ENCODE data around the gene TNFRSF14.

Gene TNFRSF14

GRCh38 chr1:2556277-2556677, at the start of gene TNFRSF14:
TNFRSF14 (plus strand) TSS chr1:2556371; CDS start chr1:2556665, 294 bp downstream.
- peak; percentile 72 for DNase-seq

- no peak for DNase-seq
Observed at GRCh38 chr1:2506901-2507565, 49.1 kb upstream of the TNFRSF14 start.

GRCh38 chr1:2507744-2508155, 48.4 kb upstream of the TNFRSF14 start:
- DNase-seq, result no peak

GRCh38 chr1:2508180-2508579, 48.0 kb upstream of the TNFRSF14 start:
- DNase-seq, result no peak

DNA sequence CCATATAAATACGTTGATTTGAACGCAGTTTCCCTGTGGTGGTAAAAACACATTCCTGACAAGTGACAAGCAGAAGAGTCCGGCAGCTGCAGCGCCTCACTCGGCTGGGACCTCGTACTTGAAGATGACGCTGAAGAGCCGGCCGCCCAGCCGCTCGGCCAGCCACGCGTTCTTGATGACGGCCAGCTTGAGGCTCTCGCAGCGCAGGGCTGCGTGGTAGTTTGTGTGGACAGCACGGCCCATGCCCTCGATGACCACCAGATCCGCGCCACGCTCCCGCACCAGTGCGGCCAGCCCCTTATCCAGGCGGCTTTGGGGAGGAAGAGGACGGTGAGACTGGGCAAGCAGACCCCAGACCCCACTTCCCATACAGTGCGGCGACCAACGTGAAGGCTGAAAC, 47.4 kb upstream of the TNFRSF14 start:
- no peak for DNase-seq

- DNase-seq, result no peak
Observed at GRCh38 chr1:2509589-2509988, 46.6 kb upstream of the TNFRSF14 start.

GRCh38 chr1:2510366-2511155, 45.6 kb upstream of the TNFRSF14 start:
- no peak for DNase-seq

DNA sequence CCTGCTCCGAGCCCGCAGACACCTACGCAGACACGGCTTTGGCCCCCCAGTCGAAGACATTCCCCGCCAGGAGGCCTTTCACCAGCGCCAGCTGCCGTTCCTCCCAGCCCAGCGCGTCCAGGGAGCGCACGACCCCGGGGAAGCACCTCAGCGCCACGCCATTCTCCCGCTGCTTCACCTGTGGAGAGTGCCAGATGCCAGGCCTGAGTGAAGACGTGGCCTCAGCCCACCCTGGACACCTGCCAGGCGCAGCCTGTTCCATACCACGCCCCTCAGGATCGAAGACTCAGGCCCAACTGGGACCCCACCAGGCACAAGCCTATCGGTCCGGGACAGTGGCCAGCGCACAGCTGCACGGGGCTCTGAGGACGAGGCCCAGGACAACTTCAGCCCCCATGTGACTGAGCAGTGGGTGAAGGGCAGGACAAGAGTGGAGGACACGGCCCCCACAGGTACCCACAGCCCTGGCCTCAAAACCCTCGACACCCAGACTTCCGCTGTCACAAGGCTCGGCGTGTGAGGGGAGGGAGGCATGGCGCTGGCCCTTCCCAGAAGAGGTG, 43.2 kb upstream of the TNFRSF14 start:
- DNase-seq, result no peak

- no peak for DNase-seq
Observed at GRCh38 chr1:2513939-2514652, 42.1 kb upstream of the TNFRSF14 start.

DNA sequence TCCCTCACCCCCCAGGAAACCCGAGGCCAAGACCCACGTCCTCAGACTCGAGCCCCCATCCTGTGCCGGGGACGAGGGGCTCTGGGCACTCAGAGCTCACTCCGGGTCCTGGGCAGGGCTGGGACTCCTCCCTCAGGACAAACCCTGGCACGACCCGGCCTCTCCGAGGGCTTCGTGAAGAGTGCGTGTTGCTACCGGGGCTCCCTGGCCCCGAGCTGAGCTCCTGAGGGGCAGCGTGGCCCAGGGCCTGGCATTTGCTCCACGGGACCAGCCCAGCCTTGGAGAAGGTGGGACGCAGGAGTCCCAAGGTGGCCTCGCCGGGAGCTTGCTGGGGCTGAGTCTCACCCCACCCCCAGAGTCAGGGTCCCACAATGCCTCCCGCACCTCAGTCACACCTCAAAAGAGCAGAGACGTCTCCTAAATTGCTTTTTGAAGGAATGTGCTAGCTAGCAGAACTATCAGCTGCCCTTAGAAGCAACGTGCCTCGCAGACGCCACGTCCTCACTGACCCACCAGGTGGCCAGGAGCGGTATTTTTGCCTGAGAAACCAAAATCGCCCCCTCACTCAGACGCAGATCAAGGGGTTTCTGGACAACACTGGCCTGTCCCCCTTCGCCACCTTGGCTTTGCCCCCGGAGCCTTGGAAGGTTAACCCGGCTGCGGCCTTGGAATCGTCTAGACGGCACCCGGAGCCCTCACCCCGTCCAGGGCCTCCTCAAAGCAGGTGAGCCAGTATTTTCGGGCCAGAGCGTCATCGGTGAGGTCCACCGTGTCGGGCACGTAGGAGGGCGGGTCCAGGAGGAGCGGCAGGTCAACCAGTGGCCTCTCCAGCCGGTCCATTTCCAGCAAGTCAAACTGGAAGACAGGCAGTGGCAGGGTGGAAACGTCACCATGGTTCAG, 41.1 kb upstream of the TNFRSF14 start:
- DNase-seq, result no peak

GRCh38 chr1:2515763-2516080, 40.4 kb upstream of the TNFRSF14 start:
- no peak for DNase-seq

- DNase-seq, result no peak
Observed at GRCh38 chr1:2516124-2516523, 40.0 kb upstream of the TNFRSF14 start.

DNA sequence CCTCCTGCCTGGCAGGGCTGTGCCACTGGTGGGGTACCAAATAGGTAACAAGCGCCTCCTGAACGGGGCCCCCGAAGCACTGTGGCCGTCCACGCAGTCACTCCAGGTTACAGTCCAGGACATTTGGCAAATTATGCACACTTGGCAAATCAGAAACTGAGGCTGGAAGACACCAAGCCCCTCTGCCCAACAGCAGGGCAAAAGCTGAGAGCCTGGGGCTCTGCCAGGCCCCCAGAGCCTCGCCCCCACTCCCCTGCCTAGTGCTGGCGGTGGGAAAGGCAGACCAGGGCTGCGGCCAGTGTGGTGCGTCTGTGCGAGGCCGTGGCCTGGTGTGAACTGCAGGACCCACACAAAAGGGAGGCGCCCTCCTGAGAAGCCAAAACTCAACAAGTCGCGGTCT, 39.2 kb upstream of the TNFRSF14 start:
- no peak for DNase-seq

DNA sequence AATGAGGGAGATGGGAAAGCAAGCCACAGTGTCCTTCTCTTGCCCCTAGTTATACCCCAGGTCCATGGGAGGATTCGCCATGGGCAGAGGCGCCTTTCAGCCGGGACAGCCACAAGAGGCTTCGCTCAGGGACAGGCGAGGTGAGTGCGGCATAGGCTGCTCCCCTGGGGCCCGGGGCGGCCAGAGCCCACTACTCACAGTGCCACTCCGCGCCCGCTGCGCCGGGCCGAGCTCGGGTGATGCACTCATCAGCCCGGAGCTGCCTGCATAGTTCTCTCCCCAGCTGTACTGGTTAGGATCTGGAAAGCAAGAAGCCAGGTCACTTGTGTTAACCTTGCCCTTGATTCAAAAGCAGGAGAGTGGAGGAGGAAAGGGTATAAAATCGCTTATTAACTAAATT, 38.2 kb upstream of the TNFRSF14 start:
- no peak for DNase-seq

DNA sequence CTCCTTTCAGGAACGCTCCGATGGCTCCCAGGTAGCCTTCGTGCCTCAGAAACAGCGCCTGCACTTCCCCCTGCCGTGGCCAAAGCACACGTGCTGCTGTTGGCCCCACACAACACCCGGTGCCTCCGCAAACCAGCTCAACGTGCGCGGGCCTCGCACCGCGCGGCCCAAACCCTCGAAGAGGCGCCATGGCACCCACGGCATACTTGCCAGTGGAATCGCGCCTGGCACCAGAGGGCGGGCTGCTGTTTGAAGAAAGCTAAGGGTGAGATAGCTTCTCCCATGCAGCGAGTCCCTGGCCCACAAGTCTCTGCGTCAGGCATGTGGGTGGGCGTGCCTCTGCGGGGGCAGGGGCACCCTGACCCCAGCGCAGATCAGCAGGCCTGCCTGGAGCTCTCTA, 37.6 kb upstream of the TNFRSF14 start:
- no peak for DNase-seq

DNA sequence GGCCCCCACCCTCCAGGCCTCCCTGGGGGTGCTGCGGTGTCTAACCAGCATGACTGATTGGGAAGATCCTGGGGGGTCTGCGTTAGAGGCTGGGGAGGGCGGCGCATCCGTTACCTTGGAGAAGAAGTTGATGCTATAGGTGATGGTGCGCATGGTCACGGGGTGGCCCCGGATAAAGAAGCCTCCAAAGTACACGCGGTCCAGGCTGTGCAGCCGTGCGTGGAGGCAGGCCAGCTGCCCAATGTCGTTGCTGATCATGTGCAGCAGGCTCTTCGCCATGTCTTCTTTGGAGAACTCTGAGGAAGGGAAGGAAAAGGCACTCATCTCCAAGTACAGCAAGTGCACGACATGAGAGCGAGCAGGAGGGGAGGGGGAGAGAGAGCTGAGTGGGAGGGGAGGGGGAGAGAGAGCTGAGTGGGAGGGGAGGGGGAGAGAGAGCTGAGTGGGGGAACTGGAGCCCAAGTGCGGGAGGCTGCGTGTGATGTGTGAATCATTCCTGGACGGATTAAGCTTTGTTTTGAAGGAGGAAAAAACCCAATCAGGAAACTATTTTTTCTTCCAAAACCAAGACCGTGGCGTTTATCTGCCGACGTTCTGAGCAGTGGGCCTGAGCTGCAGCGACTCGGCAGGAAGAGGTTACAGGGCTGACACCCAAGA, 37.0 kb upstream of the TNFRSF14 start:
- DNase-seq, result no peak

DNA sequence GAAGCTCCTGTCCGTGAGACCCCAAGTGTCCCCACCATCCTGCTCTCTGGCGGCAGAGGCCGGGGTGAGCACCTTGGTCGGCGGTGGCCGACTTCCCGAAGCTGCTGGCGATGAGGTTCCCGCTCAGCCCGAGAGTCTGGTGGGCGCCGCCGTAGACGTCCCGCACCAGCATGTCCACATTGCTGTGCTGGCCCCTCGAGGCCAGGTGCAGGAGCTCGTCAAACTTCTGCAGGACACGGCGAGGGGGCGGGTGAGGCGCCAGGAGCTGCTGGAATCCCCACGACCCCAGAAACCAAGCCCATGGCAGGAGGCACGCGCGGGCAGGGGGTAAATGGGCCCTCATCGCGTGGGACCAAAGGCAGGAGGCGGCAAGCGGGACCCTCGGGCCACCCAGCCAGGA, 36.4 kb upstream of the TNFRSF14 start:
- DNase-seq, result no peak

DNA sequence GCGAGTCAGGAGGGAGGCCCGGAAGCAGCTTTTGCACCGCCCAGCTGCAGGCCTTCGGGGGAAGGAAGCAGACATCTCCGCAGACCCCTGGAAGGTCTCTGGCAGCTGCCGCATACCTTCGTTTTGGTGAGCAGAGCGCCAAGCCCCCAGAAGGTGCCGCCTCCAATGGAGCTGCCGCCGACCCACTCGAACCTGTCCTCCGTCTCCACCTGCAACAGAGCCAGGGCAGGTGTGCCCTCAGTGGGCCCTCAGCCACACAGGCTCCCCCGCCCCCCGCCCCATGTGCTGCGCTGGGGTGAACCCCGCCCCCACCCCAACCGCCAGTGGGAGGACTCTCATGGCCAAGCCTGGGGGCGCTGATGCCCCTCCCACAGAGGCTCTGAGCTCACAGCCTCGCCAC, 36.0 kb upstream of the TNFRSF14 start:
- no peak for DNase-seq

- DNase-seq, result no peak
Observed at GRCh38 chr1:2520806-2521205, 35.4 kb upstream of the TNFRSF14 start.

DNA sequence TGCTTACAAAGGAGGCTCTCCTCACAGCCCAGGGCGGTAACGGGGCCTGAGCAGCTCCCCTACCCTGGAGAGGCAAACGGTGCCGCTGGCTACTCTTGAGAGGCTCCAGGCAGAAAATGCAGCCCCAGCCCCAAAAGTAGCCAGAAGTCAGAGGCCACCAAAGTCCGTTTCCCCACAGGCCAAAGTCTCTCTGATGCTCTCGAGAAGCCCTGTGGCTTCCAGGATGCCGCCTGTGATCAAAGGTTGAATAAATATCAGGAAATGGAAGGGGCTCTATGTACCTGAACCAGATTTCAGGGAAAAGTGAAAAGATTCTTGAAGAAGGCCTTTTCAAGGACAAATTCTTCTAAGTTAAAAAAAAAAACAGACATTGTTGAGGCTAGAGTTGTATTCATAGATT, 33.9 kb upstream of the TNFRSF14 start:
- DNase-seq, result no peak

DNA sequence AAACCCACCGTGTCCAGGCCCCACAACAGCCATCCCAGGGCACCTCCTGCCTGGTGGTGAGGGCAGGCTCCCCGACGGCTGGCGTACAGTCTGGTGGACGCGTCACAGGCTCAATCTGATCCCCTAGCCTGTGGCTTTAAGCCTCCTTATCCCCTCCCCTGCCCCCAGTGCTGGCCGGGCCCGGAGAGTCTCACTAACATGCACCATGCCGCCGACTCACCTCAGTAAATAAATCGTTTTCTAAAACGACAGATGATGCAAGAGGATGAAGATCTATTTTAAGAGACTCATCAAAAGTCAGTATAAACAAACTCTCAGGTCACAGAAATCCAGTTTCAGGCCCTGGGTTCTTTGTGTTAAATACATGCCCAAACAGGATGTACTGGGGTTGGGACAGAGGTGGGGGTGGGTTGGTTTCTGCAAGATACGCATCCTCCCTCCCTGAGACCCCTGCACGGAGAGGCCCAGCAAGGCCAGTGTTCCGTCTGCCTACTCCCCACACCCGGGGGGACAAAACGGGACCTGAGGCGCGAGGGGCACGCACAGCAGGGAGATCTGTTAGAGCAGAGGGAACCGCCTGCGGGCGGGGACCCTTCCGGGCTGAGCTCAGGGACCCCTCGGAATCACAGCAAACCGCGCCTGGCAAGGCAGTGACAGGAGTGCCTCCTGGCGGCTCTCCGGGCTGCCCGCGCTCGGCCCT, 32.8 kb upstream of the TNFRSF14 start:
- DNase-seq, result no peak
